ENCODE results near the gene RGP1.

Gene RGP1

DNA sequence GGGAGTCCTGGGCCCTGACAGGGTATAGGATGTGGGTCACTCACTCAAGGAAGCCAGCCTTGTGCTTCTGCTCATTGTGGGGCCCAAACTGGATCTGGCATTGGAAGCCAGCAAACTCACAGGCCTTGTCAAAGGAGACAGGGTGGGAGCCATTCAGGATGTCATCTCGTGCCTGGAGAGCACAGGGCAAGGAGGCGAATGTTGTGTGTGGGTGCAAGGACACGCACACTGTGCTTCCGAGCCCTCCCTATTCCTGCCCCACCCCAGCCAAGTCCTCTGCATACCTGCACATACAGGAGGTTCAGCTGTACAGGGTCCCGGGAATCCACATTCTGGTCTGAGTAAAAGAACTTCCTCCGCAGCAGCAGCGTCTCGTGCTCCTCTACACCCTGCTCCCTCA is 25.2 kb upstream of the RGP1 start:
- no peak for DNase-seq

DNA sequence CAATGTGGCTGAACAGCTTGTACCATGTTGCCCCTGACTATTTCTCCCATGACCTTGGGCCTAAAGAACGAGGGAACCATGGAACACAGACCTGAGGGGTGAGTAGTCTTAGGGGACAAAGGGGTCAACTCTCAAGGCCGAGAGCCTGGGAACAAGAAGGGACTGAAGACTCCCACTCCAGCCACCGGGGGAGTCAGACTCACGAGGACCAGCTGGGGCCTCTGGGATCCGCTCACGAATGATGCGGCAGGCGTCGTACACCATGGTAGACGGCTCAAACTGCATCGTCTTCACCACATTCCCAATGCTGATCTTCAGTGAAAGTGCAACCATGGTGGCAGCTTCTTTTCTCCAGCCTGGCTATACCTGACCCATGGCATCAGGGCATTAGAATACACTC is 23.7 kb upstream of the RGP1 start:
- DNase-seq: no peak

DNA sequence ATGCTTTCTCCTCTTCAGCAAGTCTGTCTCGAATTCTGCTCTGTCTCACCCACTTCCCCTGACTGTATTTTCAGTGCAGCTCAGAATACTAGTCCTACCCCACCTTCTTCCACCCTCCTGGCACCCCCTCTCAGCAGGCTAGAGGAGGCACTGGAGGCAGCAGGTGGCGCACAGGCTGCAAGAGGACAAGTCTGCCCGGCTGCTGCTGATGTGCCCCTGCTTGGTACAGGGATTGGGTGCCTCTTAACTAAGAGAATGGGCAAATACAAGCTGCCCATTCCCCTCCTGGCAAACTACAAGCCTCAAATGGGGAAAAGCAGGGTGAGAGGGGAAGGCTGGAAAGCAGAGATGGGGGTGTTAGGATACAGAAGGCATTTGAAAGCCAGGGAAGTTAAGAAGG is 22.2 kb upstream of the RGP1 start:
- DNase-seq: peak; percentile 31

DNA sequence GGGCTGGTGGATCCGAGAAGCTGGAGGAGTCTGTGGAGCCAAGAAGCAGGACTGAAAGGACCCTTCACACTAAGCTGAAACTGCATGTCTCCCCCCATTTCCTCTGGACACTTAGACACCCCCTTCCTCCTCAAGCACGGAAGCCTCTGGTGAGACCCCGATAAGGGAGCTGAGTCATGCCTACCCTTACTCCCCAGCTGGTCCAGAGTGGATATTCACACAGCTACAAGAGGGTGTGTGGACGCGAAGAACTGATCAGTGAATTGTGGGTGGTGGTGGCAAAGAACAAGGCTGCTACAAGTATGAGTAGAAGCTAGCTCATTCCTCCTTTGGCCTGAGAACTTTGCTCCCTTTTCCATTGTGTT is 21.4 kb upstream of the RGP1 start:
- DNase-seq: no peak

DNA sequence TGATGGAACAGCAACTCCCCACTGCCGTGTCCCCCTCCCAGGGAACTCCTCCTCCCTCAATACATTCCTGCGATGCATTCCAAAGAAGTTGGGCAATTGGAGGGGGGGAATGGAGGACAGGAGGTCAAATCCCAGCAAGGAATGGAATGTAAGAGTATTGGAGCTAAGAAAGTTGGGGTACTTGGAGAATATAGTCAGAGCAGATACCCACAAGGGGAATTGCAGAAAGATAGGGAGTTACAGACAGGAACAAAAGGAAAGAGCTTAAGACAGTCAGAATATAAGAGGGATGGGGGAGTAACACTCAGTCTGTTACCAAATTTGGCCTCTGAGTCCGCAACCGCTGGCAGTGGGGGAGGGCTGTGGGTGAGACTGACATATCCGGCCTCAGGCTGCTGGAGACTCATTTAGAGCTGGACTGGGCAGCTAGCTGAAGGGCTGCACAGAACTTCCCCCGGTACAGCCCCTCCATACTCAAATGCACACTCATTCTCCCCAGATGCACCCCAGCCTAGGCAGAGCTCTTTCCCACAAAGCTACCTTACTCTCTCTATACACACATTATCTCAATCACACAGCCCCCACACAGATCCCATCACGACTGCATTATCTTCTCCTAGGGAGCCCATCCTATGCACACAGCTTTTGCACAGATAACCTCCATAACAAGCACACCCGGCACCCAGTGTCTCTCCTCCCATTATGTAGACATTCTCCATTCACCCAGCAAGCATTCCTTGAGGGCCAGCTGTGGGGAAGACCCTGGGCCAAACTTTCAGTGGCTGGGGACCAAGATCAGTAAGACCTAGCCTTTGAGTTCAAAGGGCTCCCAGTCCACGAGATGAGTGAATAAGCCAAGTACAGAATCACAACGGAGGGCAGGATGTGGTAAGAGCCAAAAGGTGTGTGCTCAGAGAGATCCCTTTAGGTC is 20.8 kb upstream of the RGP1 start:
- no peak for DNase-seq

DNA sequence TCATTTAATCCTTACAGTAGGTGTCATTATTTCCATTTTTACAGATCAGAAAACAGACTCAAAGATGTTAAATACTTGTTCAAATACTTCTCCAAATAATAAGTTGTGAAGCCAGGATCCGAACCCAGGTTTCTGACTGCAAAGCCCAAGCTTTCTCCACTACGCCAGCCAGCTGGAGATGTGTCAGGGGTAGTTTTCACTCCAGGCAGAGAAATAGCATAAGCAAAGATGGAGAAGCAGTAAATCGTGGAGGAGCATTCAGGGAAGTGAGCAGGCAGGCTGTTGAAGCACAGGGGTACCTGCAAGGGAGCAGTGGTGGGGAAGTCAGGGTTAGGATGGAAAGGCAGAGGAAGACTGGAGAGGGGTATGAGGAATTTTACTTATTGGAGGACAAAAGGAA is 20.0 kb upstream of the RGP1 start:
- DNase-seq: no peak

DNA sequence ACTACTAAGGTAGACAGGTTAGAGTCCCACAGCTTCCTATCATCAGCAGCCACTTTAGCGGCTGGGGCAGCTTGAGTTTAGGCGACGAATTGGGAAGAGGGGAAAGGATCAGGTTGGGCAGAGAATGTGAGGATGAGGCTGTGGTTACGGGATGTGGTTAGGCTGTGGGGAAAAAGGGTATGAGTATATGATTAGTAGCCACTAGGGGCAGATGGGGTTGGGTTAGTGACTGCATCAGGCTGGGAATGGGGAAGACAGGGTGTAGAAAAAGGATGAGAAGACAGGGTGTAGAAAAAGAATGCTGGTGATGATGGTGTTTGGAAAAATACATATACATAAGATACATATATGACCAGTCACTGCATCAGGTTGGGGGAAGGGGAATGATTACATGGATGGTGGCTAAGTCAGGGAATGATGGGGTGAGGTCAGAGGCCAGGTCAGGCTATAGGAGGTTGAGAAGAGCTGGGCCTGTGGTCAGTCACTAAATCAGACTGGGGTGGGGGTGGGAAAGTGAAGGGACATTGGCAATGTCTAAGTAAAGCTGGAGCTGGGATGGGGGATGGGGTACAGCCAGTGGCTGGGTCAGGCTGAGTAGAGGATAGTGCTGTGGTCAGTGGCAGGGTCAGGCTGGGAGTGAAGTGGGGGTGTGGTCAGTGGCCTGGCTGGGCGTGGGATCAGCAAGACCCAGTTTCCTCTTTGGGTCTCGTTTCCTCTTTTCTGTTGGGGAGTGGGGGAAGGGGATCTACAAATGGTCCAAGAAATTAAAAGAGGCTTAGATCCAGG is 19.2 kb upstream of the RGP1 start:
- no peak for DNase-seq

DNA sequence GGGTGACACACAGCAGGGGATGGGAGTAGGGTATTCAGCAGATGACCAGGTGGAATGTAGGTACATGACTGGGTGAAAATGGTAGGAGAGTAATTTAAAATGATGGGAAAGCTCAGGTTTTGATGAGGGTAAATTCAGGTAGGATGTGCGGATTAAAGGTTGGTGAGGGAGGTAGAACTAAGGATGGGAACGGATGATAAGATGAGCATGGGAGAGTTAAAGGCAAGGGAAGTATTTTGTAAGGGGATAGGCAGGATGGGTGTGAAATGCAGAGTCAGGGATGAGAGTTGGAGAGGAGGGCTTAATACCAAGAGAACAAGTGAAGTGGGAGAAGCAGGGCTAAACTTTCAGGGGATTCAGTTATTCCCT is 18.6 kb upstream of the RGP1 start:
- DNase-seq: no peak

DNA sequence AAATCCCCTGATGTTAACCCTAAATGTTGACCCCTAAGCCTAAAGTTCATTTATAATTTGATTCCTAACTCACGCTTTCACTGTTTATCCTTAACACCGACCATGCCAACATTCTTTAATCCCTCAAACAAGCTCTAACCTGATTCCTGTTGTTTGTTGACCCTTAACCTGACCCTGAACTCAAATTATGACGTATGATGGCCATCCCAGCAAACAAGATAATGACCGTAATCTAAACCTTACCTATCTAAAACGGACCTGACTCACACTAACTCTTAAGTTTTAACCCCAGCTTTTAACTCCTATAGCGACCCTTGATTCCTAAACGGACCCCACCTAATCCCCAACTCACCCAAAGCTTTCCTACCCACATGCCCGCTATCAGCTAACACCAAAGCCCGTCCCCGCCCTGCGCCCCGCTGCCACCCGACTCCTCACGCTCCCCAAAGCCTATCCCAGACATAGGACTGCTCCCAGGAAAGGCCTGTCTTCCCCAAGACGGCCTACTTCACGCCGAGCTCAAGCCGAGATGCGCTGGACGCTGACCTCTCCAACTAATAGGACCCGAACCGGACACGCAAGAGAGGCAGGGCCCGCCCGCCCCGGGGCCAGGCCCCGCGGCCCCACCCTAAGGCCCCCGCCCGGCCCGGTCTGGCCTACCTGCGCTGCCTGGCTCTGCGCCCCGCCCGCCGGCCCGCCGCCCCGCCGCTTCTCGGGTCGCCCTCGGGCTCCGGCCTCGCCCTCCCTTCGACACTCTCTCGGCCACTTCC is 17.5 kb upstream of the RGP1 start:
- peak; percentile 27 for DNase-seq

DNA sequence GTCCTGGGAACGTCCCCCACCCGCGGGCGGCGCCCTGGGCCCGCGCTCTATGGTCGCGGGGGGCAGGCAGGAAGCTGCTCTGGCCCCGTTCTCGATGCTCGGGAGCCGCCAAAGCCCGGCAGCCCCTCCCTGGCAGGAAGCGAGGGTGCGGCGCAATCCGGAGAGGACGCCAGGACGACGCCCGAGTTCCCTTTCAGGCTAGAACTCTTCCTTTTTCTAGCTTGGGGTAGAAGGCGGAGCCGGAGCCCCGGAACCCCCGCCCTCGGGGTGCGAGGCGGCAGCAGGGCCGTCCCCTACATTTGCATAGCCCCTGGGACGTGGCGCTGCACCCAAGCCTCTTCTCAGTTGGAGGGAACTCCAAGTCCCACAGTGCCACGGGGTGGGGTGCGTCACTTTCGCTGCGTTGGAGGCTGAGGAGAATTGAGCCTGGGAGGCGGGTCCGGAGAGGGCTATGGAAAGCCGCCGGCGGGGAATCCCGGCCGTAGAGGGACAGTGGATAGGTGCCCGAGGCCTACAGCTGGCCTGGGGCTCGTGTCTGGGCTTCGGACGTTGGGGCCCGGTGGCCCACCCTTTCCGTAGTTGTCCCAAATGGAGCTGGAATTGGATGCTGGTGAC is 16.8 kb upstream of the RGP1 start, which contains the start of the genes CREB3 and TLN1:
Gene CREB3, plus strand, starts transcription at position 482 of the 615 bp plus-strand sequence. Its CDS starts 107 bp downstream, at position 589.
Gene TLN1, minus strand, starts transcription at position 11 of the 615 bp plus-strand sequence. CDS start 6,501 bp downstream, outside the sequence.
- peak; percentile 94 for DNase-seq

DNA sequence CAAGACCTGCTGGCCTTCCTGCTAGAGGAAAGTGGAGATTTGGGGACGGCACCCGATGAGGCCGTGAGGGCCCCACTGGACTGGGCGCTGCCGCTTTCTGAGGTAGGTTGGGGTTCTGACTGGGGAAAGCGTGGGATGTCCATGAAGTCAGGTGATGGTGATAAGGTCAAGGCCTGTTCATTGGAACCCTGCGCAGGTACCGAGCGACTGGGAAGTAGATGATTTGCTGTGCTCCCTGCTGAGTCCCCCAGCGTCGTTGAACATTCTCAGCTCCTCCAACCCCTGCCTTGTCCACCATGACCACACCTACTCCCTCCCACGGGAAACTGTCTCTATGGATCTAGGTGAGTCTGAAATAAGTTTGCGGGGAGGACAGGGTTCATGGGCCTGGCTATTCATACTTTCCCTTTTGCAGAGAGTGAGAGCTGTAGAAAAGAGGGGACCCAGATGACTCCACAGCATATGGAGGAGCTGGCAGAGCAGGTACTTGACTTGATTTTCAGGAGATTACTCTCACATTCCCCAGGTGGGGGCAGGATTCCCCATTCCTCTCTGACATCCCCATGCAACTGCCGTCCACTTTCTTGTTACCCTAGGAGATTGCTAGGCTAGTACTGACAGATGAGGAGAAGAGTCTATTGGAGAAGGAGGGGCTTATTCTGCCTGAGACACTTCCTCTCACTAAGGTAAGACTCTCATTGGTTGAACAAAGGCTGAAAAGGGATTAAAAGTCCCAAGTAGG is 16.1 kb upstream of the RGP1 start:
- no peak for DNase-seq

DNA sequence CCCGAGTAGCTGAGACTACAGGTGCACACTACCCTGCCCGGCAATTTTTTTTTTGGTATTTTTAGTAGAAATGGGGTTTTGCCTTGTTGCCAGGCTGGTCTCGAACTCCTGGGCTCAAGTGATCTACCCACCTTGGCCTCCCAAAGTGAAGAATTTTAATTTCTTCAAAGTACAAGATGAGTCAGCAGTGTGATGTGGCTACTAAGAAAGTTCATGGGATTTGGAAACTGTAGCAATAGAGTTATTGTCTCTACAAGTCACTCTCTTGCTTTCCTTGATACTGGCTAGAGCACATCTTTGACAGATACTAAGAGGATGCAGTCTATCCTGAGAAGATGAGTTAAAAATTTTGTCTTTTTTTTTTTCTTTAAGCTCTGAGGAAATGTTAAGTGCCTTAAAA is 15.0 kb upstream of the RGP1 start:
- DNase-seq: no peak

DNA sequence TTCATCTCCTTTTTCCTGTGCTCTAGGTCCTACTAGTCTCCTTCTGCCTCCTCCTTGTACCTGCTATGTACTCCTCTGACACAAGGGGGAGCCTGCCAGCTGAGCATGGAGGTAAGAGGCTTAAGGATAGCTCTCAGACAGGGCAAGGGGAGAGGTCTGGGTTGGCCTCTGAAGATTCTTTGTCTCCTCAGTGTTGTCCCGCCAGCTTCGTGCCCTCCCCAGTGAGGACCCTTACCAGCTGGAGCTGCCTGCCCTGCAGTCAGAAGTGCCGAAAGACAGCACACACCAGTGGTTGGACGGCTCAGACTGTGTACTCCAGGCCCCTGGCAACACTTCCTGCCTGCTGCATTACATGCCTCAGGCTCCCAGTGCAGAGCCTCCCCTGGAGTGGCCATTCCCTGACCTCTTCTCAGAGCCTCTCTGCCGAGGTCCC is 12.9 kb upstream of the RGP1 start:
- peak; percentile 64 for DNase-seq

DNA sequence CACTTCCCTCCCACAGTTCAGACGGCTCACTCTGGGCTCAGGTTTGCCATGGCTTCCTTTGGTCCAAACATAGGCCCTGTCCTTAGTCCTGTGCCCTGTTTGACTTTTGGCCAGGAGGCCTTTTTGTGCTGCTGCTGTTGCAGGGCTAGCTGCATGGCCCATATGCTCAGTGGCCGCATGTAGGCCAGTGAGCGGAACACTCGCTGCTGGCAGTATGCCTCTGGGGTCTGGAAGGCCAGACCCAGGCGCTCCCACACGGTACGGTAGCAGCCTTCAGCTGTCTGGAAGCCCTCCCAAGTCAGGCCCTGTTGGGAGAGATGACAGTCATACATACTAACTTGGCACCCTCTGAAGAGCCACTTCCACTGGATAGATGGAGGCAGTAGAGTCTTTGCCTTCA is 11.9 kb upstream of the RGP1 start:
- no peak for DNase-seq

DNA sequence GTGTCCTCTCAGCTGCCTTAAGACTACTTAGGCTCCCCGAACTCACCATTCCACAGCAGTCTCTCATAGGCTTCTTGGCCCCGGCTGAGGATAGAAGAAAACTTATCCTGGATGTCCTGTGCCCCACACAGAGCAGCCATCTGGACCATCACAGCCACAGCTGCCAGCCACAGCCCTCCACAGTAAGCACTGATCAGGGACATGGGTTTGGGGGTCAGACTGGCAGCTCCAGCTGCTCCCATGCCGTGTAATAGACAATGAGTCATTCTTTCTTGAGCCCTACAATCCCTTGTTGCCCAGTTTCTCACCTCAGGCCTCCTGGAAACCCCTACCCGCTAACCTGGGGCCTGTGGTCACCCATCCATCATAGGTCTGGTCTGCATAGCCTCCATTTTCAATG is 10.9 kb upstream of the RGP1 start:
- DNase-seq: no peak

DNA sequence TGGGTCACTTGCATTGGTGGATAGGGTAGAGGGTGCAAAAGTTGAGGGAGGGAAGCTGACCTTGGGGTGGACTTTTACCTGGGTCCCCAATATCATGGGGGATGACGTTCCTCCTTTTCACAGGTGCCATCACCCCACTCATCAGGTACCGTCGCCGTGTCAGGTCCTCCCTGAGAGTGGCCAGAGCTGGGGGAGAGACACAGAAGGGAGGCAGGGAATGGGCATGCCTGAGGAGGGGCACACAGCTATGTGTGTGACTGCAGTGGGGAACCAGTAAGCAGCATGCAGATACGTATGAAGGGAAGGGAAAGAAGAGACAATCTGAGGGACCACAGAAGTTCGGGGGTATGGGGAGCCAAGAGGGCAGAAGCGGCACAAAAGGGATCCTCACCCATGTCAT is 10.2 kb upstream of the RGP1 start:
- DNase-seq: no peak

DNA sequence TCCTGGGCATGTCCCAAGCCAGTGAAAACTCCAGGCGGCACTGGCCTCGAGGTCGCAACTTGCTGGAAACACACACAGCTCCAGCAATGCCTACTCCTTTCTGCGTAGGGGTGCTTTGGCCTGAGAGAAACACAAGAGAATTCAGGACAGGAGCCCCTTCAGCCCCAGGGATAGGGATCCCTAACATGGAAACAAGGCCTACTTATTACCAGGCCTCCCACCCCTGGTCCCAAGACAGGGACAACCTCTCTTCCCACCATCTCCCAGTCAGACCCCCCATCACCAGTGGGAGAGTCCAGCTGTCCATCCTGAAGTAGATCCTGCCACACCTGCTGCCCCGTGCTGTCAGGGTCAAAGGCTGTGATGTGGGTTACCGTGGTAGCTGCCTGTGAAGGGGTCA is 8.8 kb upstream of the RGP1 start:
- no peak for DNase-seq

DNA sequence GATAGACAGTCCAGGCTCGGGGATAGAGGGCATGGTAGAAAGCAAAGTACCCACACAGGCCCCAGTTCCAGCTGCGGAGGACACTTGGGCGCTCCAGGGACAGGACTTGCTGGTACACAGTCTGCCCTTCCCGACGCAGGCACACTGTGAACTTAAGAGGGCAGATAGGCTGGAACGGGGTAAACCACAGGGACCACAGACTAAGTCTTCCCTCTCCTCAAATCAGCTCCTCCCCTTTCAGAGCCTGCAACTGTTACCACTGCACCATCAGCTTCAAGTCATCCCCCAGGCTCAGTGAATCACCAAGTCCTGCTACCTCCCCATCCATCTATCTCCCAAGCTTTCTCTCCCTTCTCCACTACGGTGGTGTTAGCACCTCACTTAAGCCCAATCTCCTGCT is 7.3 kb upstream of the RGP1 start:
- no peak for DNase-seq

DNA sequence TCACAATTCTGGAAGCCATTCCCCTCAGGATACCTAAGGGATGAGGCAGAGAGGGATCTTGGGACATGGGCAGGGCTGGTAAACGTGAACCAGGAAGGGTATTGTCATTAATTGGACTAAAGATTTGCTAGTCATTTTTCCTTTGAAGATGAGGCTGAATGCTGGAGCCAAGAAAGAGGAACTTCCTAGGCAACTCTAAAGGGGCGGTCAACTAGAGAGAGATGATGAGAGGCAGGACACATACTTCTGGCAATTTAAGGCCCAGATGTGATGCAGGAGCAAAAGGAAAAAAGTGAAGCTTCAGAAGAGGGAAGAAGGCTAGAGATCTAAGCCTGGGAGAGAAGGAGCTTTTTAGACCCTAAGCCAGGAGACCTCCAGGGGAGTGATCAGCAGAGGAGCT is 5.6 kb upstream of the RGP1 start:
- no peak for DNase-seq

DNA sequence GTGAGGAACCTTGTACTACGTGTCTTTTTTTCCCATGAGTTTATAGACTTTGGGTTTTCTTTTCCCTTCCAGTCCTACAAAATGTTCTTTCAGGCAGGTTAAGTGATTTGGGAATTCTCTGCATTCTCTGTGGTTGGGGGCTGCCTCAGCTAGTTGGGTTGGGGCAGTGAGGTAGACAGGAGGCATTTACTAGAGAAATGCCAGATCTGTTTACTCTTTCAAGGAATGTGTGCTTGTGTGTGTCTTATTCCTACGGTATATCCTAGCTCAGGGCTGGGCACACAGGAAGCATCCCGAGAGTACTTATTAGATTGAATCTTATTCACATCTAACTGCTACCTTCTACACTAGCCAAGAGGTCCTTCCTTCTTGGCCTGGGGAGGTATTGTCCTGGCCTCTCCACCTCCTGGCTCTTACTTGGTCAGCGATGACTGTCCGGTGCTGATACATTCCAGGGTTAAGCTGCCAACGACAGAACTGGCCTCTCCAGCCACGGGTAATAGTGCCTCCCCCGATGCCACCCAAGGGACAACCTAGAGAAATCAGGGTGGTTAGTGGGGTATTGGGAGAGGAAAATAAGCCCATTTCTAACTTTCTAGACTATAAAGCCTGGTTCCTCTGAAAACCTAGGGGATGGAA is 5.1 kb upstream of the RGP1 start:
- no peak for DNase-seq

DNA sequence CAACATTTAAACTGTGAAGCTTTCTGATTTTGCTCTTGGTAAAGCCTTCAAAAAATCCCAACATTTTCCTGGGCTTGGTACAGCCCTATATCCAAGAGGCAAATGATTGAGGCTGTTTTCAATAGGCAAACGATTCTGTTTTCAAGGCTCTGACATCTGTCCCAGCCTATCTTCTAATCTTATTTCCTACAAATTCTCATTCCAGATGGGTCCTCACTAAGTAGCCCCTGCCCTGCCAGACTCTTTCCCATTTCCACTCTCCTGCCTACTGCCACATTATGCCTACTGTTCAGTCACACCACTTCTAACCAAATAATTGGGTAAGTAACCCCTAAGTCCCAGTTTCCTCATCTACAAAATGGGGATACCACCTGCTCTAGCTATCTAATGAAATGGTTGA is 3.5 kb upstream of the RGP1 start:
- DNase-seq: no peak

DNA sequence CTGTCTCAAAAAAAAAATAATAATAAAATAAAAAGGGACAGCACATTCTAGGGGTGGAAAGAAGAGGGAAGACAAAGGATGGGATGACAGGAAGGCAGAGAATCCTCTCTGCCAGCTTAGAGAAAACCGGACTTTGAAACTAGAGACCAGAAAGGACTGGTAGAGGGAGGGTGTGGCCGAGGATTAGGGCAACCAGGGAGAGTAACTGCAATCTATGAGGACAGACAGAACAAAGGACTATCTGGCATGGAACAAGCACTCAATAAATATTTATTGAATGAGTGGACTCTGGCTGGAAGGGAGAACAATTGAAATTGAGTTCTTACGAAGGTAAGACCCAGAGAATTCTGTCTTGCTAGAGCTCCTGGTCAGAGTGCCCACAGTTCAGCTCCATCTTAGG is 2.5 kb upstream of the RGP1 start:
- DNase-seq: no peak

Data from activated CD4-positive, alpha-beta T cell treated with anti-CD3 and anti-CD28 coated beads, Interleukin-2, amount 50 U/mL, for 1 hour (primary cell).